Stimulated activated CD4-positive, alpha-beta T cell treated with anti-CD3 and anti-CD28 coated beads, Interleukin-2, amount 100 ng/mL, for 48 hours (primary cell): Measurements from ENCODE around the gene RNF168.
A peak's percentile ranks its signal among the peaks of the same experiment; 100 is the strongest.
"Not testable (repeated sequence)": the region's sequence is repeated elsewhere in the genome, so short reads cannot be mapped to it uniquely, and the experiment has no call there.

ENCODE experiments used
- DNase-seq, 2 donors: peaks; one replicate each; pipeline ENCODE4 v3.0.0-alpha.2; 2020

RNF168 gene

DNA sequence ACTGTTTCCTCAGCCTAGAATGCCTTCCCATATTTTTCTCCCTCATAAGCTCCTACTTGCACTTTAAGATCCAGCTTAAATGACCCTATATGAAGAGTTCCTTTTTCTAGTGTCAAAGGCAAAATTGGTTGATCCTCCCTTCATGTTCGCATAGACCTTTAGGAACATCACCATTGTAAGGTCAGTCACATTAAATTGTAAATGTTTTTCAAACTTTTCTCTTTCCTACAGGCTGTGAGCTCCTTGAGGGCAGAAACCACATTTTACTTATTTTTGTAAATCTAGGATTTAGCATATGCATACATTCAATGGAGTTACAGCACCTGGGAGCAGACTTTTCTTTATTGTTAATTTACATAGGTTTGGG is 10.8 kb upstream of the RNF168 start:
- no peak for DNase-seq

DNA sequence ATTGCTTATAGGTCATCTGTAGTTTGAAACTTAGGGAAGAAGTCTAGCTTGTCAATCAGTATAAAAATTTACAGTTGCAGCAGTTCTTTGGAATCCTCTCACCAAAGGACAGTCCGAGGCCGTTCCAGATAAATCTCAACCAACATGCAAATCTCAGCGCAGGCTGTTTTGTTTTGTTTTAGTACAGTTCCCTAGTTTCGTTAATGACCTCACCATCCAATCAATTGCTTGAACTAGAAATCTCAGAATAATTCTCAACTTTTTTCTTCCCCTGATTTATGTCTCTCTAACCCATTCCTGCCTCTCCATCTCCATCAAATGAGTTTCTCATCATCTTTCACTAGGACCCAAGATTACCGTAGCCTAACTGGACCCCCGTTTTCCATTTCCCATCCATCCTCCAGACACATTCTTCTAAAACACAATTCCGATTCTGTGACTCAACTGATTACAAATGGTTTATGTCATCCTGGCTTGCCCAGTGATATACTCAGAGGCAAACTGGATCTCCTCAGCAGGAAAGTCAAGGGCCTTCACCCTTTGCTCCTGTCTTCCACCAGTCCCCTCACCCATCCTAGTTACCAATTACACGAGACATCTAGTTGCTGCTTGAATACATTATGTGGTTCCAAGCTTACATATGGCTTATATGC is 10.3 kb upstream of the RNF168 start:
- no peak for DNase-seq

- DNase-seq, result not testable (repeated sequence)
Observed at GRCh38 chr3:196511646-196512425, 8.3 kb upstream of the RNF168 start.

DNA sequence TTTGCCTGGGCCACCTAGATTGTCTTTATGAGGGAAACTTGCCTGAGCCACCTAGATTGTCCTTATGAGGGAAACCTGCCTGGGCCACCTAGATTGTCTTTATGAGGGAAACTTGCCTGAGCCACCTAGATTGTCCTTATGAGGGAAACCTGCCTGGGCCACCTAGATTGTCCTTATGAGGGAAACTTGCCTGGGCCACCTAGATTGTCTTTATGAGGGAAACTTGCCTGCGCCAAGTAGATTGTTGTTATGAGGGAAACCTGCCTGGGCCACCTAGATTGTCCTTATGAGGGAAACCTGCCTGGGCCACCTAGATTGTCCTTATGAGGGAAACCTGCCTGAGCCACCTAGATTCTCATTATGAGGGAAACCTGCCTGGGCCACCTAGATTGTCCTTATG is 7.5 kb upstream of the RNF168 start:
- not testable (repeated sequence) for DNase-seq

DNA sequence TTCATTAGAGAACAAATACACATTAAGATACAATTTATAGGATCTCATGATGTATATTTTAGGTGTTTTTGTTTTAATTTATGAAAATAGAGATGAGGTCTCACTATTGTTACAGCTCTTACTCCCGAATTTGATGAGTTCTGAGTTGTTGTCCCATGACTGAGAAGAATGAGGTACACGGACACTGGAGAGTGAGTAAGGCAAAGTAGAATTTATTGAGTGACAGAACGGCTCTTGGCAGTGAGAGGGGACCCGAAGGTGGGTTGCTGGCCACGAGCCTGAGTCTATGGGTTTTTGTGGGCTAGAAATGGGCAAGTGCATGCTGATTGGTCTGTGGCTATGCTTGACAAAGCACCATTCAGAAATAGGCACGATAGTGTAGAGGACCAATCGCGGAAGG is 3.1 kb upstream of the RNF168 start:
- DNase-seq, result no peak

- no peak for DNase-seq
Observed at GRCh38 chr3:196504556-196504955, 988 bp upstream of the RNF168 start.

DNA sequence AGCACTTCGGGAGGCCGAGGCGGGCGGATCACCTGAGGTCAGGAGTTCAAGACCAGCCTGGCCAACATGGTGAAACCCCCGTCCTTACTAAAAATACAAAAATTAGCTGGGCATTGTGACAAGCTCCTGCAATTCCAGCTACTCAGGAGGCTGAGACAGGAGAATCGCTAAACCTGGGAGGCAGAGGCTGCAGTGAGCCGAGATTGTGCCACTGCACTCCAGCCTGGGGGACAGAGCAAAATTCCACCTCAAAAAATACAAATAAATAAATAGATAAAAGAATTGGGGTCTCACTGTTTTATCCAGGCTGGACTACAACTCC is 470 bp upstream of the RNF168 start:
- DNase-seq, result not testable (repeated sequence)

- peak; percentile 25 to 37 for DNase-seq
Observed at GRCh38 chr3:196502775-196503195, 783 bp downstream of the RNF168 start.

DNA sequence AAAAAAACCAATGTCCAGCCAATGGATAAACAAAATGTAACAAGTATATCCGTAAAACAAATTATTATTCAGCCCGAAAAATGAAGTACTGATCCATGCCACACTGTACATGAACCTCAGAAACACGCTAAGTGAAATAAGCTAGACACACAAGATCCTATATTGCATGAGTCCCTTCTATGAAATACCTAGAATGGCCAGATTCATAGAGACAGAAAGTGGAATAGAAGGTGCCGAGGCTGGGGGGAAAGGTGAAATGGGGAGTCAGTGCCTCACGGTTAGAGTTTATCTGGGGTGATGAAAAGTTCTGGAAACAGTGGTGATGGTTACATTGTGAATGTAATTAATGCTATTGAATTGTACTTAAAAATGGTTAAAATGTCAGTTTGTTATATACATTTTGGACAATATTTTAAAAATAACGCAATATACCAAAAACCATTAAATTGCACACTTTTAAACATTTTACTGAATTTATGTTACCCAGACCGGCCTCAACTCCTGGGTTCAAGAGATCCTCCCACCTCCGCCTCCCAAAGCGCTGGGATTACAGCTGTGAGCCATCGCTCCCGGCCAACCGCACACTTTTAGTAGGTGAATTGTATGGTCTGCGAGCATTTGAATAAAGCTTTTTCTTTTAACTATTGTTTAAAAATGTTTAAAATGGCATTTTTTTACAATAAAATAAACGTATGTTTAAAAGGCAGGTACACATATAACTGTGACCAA is 2.1 kb downstream of the RNF168 start:
- no peak for DNase-seq

- peak; percentile 18 to 29 for DNase-seq
Observed at GRCh38 chr3:196499807-196500524, 3.6 kb downstream of the RNF168 start.

GRCh38 chr3:196499061-196499460 is 4.5 kb downstream of the RNF168 start:
- no peak for DNase-seq

DNA sequence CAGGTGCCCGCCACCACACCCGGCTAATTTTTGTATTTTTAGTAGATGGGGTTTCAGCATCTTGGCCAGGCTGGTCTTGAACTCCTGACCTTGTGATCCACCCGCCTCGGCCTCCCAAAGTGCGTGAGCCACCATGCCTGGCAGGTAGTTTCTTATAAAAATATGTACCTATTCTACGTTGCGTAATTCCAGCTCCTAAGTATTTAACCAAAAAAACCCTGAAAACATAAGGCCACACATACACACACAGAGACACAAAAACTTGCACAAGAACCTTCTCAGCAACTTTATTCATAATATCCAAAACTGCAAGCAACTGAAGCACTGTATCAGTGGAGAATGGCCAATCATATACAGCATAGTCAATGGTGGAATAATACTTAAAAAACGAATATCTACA is 5.3 kb downstream of the RNF168 start:
- no peak for DNase-seq

GRCh38 chr3:196496183-196496582 is 7.4 kb downstream of the RNF168 start:
- no peak for DNase-seq

DNA sequence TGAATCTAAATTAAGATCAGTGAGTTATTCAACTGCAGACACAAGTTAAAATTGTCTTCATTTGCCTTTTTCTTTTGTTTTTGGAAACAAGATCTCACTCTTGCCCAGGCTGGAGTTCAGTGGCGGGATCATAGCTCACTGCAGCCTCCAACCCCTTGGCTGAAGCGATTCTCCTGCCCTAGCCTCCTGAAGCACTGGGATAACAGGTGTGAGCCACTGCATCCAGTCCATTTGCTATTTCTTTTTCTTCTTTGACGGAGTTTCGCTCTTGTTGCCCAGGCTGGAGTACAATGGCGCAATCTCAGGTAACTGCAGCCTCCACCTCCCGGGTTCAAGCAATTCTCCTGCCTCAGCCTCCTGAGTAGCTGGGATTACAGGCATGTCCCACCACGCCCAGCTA is 10.3 kb downstream of the RNF168 start:
- DNase-seq, result no peak

DNA sequence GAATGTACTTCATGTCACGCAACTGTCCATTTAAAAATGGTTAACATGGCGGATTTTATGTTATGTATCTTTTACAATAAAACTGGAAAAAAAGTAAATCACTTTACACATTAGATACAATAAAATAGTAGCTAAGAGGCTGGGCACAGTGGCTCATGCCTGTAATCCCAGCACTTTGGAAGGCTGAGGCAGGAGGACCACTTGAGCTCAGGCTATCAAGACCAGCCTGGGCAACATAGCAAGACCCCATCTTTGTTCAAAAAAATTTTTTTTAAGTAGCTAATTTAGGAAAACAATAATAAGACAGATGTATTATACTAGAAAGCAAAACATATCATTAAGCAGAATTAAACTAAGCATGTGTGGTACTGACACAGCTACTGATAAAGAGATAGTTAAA is 11.5 kb downstream of the RNF168 start:
- no peak for DNase-seq

GRCh38 chr3:196489747-196490146 is 13.8 kb downstream of the RNF168 start:
- DNase-seq, result no peak

- DNase-seq, result no peak
Observed at GRCh38 chr3:196486263-196486662, 17.3 kb downstream of the RNF168 start.

DNA sequence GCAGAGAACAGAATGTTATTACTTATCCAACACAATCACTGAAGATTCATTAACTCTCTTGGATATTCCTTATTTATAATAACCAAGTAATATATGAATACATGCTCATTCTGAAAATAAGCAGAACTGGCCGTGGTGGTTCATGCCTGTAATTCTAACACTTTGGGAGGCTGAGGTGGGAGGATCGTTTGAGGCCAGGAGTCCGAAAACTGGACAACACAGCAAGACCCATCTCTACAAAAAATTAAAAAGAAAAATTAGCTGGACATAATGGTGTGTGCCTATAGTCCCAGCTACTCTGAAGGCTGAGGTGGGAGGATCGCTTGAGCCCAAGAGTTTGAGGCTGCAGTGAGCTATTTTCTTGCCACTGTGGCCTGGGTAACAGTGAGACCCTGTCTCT is 25.9 kb downstream of the RNF168 start:
- DNase-seq, result no peak

DNA sequence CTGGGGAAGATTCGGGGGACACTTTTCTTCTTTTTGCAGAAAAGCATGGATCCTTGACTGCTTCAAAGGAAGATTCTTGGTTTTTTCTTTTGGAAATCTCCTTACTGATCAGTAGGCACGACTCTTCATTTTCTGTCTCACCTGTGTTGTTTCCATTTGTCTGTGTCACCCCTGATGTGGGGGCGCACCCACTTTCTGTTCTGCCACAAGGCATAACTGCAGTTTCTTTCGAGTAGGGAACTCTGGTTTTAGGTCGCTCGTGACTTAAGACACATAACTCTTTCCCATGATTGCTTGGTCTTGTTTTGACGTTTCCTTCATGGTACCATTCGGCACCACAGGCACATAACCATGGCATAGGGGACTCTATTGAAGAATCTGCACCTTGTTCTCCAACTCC is 31.3 kb downstream of the RNF168 start:
- DNase-seq, result no peak

DNA sequence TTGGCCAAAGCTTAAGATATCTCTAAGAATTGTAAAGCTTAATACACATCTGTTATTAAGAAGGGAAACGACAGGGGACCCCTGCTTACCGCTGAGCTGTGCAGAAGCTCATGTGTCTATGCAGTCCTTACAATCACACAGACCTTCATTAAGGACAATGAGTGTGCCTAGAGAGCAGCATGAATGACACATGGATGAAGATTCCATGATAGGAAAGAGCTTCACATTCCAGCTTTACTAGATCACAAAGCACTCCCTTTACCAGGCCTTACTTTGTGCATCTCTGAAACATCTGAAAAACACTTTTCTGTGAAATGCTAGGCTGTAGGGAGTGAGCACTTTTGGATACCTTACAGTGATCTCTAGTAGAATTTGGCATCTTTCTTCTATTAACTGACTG is 32.0 kb downstream of the RNF168 start:
- no peak for DNase-seq

- not testable (repeated sequence) for DNase-seq
Observed at GRCh38 chr3:196470182-196470581, 33.4 kb downstream of the RNF168 start.

DNA sequence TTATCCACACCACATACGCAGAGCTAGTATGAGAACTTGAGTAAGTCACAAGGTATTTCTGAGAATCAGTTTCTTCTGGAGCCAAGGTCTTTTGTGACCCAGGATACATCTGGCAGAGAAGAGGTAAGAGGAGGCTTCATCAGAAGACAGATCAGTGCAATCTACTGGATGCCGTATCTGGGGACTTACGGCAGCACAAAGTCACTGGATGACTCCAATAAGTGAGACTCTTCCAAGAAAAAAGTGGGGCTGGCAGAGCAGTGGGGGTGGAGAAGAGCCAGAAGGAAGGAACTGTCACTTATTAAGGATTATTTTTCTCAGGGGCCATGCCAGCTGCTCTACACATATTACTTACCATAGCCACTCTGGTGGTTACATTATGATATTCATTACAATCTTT is 39.8 kb downstream of the RNF168 start:
- DNase-seq, result no peak

- DNase-seq, result no peak
Observed at GRCh38 chr3:196463478-196463756, 40.2 kb downstream of the RNF168 start.
